Non-pigmented ciliary epithelial cell (primary cell): ENCODE data around the gene PBX1.

Experiments
- DNase-seq: peaks from one replicate; pipeline ENCODE4 v3.0.0-alpha.2; 2010; ENCODE audit warnings: low read depth

The PBX1 gene

GRCh38 chr1:164670026-164670425, 111.0 kb downstream of the PBX1 start:
- no peak for DNase-seq

GRCh38 chr1:164670786-164671185, 111.8 kb downstream of the PBX1 start:
- DNase-seq: no peak

- DNase-seq: no peak
Measured at GRCh38 chr1:164671323-164671965, 112.5 kb downstream of the PBX1 start.

- no peak for DNase-seq
Measured at GRCh38 chr1:164671966-164672571, 113.1 kb downstream of the PBX1 start.

- DNase-seq: no peak
Measured at GRCh38 chr1:164672588-164672987, 113.6 kb downstream of the PBX1 start.

- DNase-seq: no peak
Measured at GRCh38 chr1:164673584-164674214, 114.7 kb downstream of the PBX1 start.

- no peak for DNase-seq
Measured at GRCh38 chr1:164675342-164675904, 116.4 kb downstream of the PBX1 start.

GRCh38 chr1:164678136-164678700, 119.2 kb downstream of the PBX1 start:
- no peak for DNase-seq

GRCh38 chr1:164682570-164682969, 123.6 kb downstream of the PBX1 start:
- DNase-seq: no peak

GRCh38 chr1:164683235-164683634, 124.3 kb downstream of the PBX1 start:
- DNase-seq: no peak

- no peak for DNase-seq
Measured at GRCh38 chr1:164685266-164686035, 126.5 kb downstream of the PBX1 start.

- no peak for DNase-seq
Measured at GRCh38 chr1:164687777-164688176, 128.8 kb downstream of the PBX1 start.

- DNase-seq: no peak
Measured at GRCh38 chr1:164688791-164689190, 129.8 kb downstream of the PBX1 start.

- DNase-seq: no peak
Measured at GRCh38 chr1:164689672-164690511, 130.9 kb downstream of the PBX1 start.

GRCh38 chr1:164692420-164692819, 133.4 kb downstream of the PBX1 start:
- DNase-seq: no peak

- DNase-seq: no peak
Measured at GRCh38 chr1:164693564-164694359, 134.8 kb downstream of the PBX1 start.

- no peak for DNase-seq
Measured at GRCh38 chr1:164694505-164694904, 135.5 kb downstream of the PBX1 start.

- no peak for DNase-seq
Measured at GRCh38 chr1:164695956-164696665, 137.1 kb downstream of the PBX1 start.

- no peak for DNase-seq
Measured at GRCh38 chr1:164699815-164700491, 141.0 kb downstream of the PBX1 start.
